Common myeloid progenitor, CD34-positive (primary cell): ENCODE data around the gene KLHL9.

Experiments used
- CTCF ChIA-PET: fragments of 350-600 bp; sonication (Branson Sonifier 250); formaldehyde crosslinking; loops from one replicate; lab custom pipeline; 2021; ENCODE audit warnings: antibody characterized with exemption; lab: Charles Lee
- POLR2A ChIA-PET: fragments of 350-600 bp; sonication (Branson Sonifier 250); formaldehyde crosslinking; loops from one replicate; lab custom pipeline; 2021; ENCODE audit warnings: antibody characterized with exemption; lab: Charles Lee
- DNase-seq, 3 donors: peaks; one replicate each; pipeline versions ENCODE4 v3.0.0 to v3.0.0-alpha.2; 2013
- H3K27ac ChIP-seq, 2 experiments: 1 replicate in 1 of 2; 2 replicates in 1 of 2; pipeline ENCODE4 v1.7.0; 2013; ENCODE audit warnings: inconsistent platforms in 2 of 2, low read length in 2 of 2, mild to moderate bottlenecking in 2 of 2, low read depth in 1 of 2, moderate library complexity in 1 of 2; ENCODE audit not compliant: severe bottlenecking in 2 of 2, insufficient read depth in 1 of 2, poor library complexity in 1 of 2
- H3K27me3 ChIP-seq, 5 experiments: replicated peaks in 2 of 5; 1 replicate in 3 of 5; 2 replicates in 2 of 5; pipeline versions ENCODE4 v1.6.1 to v1.7.0; 2013; ENCODE audit warnings: low read length in 4 of 5, mild to moderate bottlenecking in 2 of 5, moderate library complexity in 2 of 5, inconsistent platforms in 1 of 5; ENCODE audit not compliant: insufficient read depth in 5 of 5, control insufficient read depth in 4 of 5
- H3K36me3 ChIP-seq, 4 experiments: 1 replicate in 2 of 4; 2 replicates in 2 of 4; pipeline versions ENCODE4 v1.6.1 to v1.7.0; 2013; ENCODE audit warnings: low read length in 3 of 4, control low read depth in 1 of 4, mild to moderate bottlenecking in 1 of 4; ENCODE audit not compliant: control insufficient read depth in 4 of 4, insufficient read depth in 4 of 4
- H3K4me1 ChIP-seq, 4 experiments: 1 replicate in 3 of 4; 2 replicates in 1 of 4; pipeline versions ENCODE4 v1.6.1 to v1.7.1; 2013; ENCODE audit warnings: low read length in 3 of 4, mild to moderate bottlenecking in 3 of 4, control low read depth in 1 of 4, inconsistent platforms in 1 of 4, moderate library complexity in 1 of 4; ENCODE audit not compliant: control insufficient read depth in 4 of 4, insufficient read depth in 4 of 4; ENCODE audit errors: control extremely low read depth in 1 of 4
- H3K4me3 ChIP-seq, 7 experiments: 1 replicate in 4 of 7; 2 replicates in 3 of 7; pipeline versions ENCODE4 v1.5.1 to v1.7.0; 2013; ENCODE audit warnings: mild to moderate bottlenecking in 7 of 7, low read length in 6 of 7, moderate library complexity in 6 of 7, inconsistent platforms in 2 of 7, low read depth in 2 of 7, control low read depth in 1 of 7; ENCODE audit not compliant: insufficient read depth in 4 of 7, control insufficient read depth in 1 of 7; ENCODE audit errors: extremely low read depth in 1 of 7
- H3K9me3 ChIP-seq, 5 experiments: 1 replicate in 4 of 5; 2 replicates in 1 of 5; pipeline versions ENCODE4 v1.6.1 to v1.7.1; 2013; ENCODE audit warnings: low read length in 4 of 5, mild to moderate bottlenecking in 2 of 5, inconsistent platforms in 1 of 5, low read depth in 1 of 5, moderate library complexity in 1 of 5; ENCODE audit not compliant: control insufficient read depth in 4 of 5, insufficient read depth in 2 of 5; ENCODE audit errors: control extremely low read depth in 1 of 5
- WGBS: methylation state at CpG from one replicate; pipeline ENCODE4 v1.1.5; 2013; ENCODE audit not compliant: insufficient coverage; 5-methylcytosine and 5-hydroxymethylcytosine counted together

KLHL9 gene

DNA sequence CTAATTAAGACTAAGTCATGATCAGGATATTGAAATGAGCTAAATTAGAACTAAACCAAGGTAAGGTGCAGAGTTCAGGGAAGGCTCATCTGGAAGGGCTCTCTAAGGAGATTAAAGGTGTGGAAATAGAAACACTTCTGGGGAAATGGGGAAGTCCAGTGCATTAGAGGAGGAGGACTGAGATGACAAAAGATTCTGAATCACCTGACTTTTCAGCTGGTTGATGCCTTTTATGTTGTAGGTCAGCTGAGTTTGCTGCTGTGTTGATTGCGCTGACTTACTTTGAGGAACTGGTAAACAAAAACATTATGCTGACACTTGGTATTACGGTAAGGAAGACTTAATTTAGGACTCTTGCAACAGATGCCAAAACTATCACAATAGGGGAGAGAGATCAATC lies 53.9 kb downstream of the KLHL9 start:
- DNase-seq, result no peak
- Histone ChIP-seq H3K4me1 (no peaks in the 10 kb centered on the region), H3K4me3 (no peak overlapping the region)

More for the DNA sequence above, 53.9 kb downstream of the KLHL9 start:
- POLR2A ChIA-PET, result no interaction called here
- whole genome bisulfite sequencing, result no CpG with 5 or more reads among the region's 2 CpGs
- CTCF ChIA-PET, result no interaction called here
- Histone ChIP-seq H3K36me3 (no peaks in the 10 kb centered on the region), H3K9me3 (no peaks in the 10 kb centered on the region), H3K27me3 (peaks cover 0 to 2% (median 0%) of the 10 kb centered on the region in 5 experiments), H3K27ac (no peak overlapping the region)
